Tibial artery (tissue), 4 donors: ENCODE measurements around the gene ATP4A.

ENCODE experiments used
- DNase-seq, 2 donors: peaks; one replicate each; pipeline ENCODE4 v3.0.0-alpha.2; 2019
- H3K27ac ChIP-seq, 2 donors: fragments of 200-600 bp; sonication (generic) in 1 of 2; 1 replicate in 1 of 2; 2 replicates in 1 of 2; pipeline ENCODE4 v1.5.1; 2018 to 2019; ENCODE audit warnings: mild to moderate bottlenecking in 1 of 2
- H3K27me3 ChIP-seq, 2 donors: fragments of 200-600 bp; sonication (generic) in 1 of 2; one replicate each; pipeline versions ENCODE4 v1.5.1 to v1.6.0; 2016 to 2019
- H3K36me3 ChIP-seq, 3 donors: fragments of 200-600 bp; sonication (generic) in 2 of 3; one replicate each; pipeline ENCODE4 v1.5.1; 2016 to 2019; ENCODE audit warnings: mild to moderate bottlenecking in 2 of 3
- H3K4me1 ChIP-seq, 4 donors: fragments of 200-600 bp; sonication (generic) in 2 of 4; 1 replicate in 3 of 4; 2 replicates in 1 of 4; pipeline ENCODE4 v1.5.1; 2016 to 2019
- H3K4me3 ChIP-seq, 2 donors: fragments of 200-600 bp; sonication (generic) in 1 of 2; 1 replicate in 1 of 2; 2 replicates in 1 of 2; pipeline ENCODE4 v1.5.1; 2018 to 2019; ENCODE audit warnings: mild to moderate bottlenecking in 2 of 2
- H3K9me3 ChIP-seq, 3 donors: fragments of 200-600 bp; sonication (generic) in 1 of 3; one replicate each; pipeline ENCODE4 v1.5.1; 2016 to 2019
- CTCF ChIP-seq, 2 experiments: fragments of 200-600 bp in 1 of 2; fragments of 450-650 bp in 1 of 2; IDR thresholded peaks; one replicate each; pipeline ENCODE4 v1.5.1; 2017 to 2019; ENCODE audit warnings: antibody characterized with exemption in 2 of 2, mild to moderate bottlenecking in 1 of 2, moderate library complexity in 1 of 2
- intact Hi-C: fragments of 100-400 bp; cut with DNase I; formaldehyde crosslinking; loops from one replicate; pipeline ENCODE4 v1.15.0; 2023; ENCODE audit warnings: low total_unique reads

ATP4A gene

GRCh38 chr19:35549879-35550523 lies 13.5 kb downstream of the ATP4A start:
- H3K27ac ChIP-seq, result no peak overlapping the region
- peaks cover 7 to 23% (median 12%) of the 10 kb centered on the region in 4 donors for H3K4me1 ChIP-seq
- H3K36me3 ChIP-seq, result peaks cover 0 to 8% (median 6%) of the 10 kb centered on the region in 3 donors
- no peak for TF ChIP-seq CTCF (IDR thresholded peaks at IDR 0.05)
- H3K27me3 ChIP-seq, result no peaks in the 10 kb centered on the region
- intact Hi-C loops, result loop anchor here (5.0 kb wide), 3 partner anchors 62 to 167 kb away; partner anchors contain the start of genes HAUS5, KMT2B and RBM42
- H3K4me3 ChIP-seq, result no peak overlapping the region
- DNase-seq, result no peak
- H3K9me3 ChIP-seq, result no peaks in the 10 kb centered on the region

DNA sequence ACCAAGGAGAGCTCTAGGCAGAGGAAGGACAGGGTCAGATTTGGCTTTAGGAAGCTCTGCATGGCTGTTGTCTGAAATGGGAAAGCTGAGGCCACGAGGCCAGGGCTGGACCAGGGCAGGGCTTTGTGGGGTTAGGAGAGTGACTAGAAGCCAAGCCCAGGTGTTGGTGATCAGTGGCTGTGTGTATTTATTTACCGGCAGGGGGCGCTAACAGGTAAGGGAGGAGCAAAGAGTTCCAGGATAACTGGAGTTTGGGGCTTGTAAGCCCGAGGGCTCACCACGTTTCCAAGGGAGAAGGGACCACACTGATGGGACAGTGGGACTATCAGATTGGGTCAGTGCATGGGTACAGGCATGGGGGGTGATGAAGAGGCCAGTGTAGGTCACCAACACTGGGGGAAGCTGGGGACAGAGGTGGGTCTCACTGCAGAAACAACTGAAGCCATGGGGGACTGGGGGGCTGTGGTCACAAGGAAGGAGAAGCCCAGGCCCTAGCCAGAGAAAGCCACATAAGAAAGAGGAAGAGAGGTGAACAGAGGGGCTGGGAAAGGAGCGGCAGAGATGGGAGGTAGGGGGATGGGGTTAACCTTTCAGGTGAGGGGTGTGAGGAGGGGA lies 14.2 kb downstream of the ATP4A start:
- H3K27me3 ChIP-seq, result no peaks in the 10 kb centered on the region
- peaks cover 0 to 8% (median 6%) of the 10 kb centered on the region in 3 donors for H3K36me3 ChIP-seq
- no peak overlapping the region for H3K27ac ChIP-seq
- H3K4me1 ChIP-seq, result peaks cover 7 to 30% (median 17%) of the 10 kb centered on the region in 4 donors
- no peak for DNase-seq
- H3K4me3 ChIP-seq, result no peak overlapping the region
- no peaks in the 10 kb centered on the region for H3K9me3 ChIP-seq
- intact Hi-C loops, result loop anchor here (5.0 kb wide), 3 partner anchors 63 to 168 kb away; partner anchors contain the start of genes HAUS5, KMT2B and RBM42
- TF ChIP-seq CTCF (IDR thresholded peaks at IDR 0.05), result peak; percentile 58 to 69

DNA sequence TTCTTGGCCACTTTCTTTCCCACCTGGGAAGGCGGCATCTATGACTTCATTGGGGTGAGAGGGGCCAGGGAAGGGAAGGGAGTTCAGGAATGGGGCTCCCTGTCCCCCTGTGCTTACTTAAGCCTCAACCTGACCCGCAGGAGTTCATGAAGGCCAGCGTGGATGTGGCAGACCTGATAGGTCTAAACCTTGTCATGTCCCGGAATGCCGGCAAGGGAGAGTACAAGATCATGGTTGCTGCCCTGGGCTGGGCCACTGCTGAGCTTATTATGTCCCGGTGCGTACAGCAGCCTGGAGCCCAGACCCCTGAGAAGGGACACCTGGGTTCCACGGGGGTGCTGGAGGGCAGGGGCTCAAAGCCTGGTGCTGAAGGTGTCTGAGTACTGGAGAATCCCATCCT lies 16.9 kb downstream of the ATP4A start:
- intact Hi-C loops, result loop anchor here (5.0 kb wide), 3 partner anchors 66 to 171 kb away; partner anchors contain the start of genes HAUS5, KMT2B and RBM42
- Histone ChIP-seq H3K27me3 (no peaks in the 10 kb centered on the region), H3K27ac (peak overlapping the region in 1 of 2 donors; percentile 87), H3K36me3 (peaks cover 0 to 8% (median 6%) of the 10 kb centered on the region in 3 donors), H3K4me3 (peak overlapping the region; percentile 79), H3K4me1 (peaks cover 7 to 32% (median 20%) of the 10 kb centered on the region in 4 donors), H3K9me3 (no peaks in the 10 kb centered on the region)
- no peak for TF ChIP-seq CTCF (IDR thresholded peaks at IDR 0.05)
- no peak for DNase-seq

DNA sequence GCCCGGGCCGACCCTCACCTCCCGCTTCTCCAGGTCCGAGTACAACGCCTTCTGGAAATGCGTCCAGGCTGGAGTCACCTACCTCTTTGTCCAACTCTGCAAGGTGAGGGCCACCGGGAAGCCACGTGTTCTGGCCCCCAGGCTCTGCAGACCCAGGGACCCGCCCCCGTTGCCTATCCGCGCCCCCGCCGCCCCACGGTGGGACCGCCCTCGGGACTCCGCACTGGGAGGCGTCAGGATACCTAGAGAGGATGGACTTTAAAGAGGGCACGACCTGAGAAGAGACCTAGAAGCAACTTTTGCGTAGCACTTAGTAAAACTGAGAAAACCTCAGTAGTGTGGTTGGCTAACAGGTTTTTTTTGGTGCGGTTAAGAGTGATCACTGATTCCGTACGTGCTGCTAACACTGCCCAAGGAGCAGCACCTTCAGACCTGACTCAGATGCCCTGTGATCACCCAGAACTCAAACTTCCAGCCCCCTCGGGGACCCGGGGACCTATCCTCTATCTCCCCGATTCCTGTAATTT lies 17.5 kb downstream of the ATP4A start:
- intact Hi-C loops, result loop anchor here (5.0 kb wide), 3 partner anchors 66 to 171 kb away; partner anchors contain the start of genes HAUS5, KMT2B and RBM42
- TF ChIP-seq CTCF (IDR thresholded peaks at IDR 0.05), result no peak
- peak overlapping the region; percentile 87 to 89 for H3K27ac ChIP-seq
- peak overlapping the region; percentile 79 for H3K4me3 ChIP-seq
- H3K9me3 ChIP-seq, result no peaks in the 10 kb centered on the region
- H3K27me3 ChIP-seq, result no peaks in the 10 kb centered on the region
- peaks cover 7 to 32% (median 20%) of the 10 kb centered on the region in 4 donors for H3K4me1 ChIP-seq
- H3K36me3 ChIP-seq, result peaks cover 0 to 8% (median 6%) of the 10 kb centered on the region in 3 donors
- no peak for DNase-seq

DNA sequence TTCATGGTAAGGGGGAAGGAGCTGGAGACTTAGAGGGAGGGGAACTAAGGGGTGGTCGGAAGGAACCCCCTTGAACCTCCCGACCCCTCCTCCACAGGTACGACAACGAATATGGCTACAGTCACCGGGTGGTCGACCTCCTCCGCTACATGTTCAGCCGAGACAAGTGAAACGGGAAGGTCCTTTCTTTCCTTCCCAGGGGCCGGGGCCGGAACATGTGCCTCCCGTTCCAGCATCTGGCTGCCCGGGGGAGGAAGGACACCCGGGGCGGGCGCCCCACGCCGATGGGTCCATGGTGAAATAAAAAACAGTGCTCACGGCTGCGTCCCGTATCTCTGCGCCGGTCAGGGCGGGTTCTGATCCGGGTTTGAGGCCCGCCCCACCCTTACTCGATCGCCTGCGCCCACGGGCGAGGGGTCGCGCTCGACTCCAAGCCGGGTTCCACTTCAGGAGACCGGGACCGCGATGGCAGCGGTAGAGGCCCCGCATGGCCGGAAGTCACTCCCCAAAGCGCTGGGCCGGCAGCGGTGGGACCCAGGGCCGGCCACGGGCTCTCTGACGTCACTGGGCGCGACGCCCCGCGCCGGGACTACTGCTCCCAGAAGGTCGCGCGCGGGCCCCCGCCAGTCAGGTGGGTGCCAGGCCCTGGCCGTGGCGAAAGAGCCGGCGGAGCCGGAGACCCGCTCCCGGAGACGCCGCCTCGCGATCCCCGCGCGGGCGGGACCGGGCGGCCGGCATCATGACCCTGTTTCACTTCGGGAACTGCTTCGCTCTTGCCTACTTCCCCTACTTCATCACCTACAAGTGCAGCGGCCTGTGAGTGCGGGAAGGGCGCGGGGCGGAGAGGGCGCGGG lies 18.2 kb downstream of the ATP4A start, which contains the start of gene TMEM147:
Gene TMEM147 (plus strand): TSS at position 626 of the 854 bp plus-strand sequence. CDS start 114 bp downstream, at position 740.
- intact Hi-C loops, result loop anchor here (5.0 kb wide), 3 partner anchors 67 to 172 kb away; partner anchors contain the start of genes HAUS5, KMT2B and RBM42
- Histone ChIP-seq H3K9me3 (no peaks in the 10 kb centered on the region), H3K4me3 (peak within 1 kb of the TSS; percentile 79), H3K4me1 (peaks cover 7 to 32% (median 20%) of the 10 kb centered on the region in 4 donors), H3K27me3 (no peaks in the 10 kb centered on the region), H3K27ac (peak within 1 kb of the TSS; percentile 87 to 89), H3K36me3 (peaks cover 0 to 8% (median 3%) of the 10 kb centered on the region in 3 donors)
- DNase-seq, result peak; percentile 92 to 96
- TF ChIP-seq CTCF (IDR thresholded peaks at IDR 0.05), result no peak
